Measurements from ENCODE around the gene RGS8.

GRCh38 chr1:182671750-182672486, 12.5 kb downstream of the RGS8 start:
- TF ChIP-seq MAX (CRISPR knock-in tag; IDR thresholded peaks at IDR 0.05): no peak
- TF ChIP-seq, protein P1, sequence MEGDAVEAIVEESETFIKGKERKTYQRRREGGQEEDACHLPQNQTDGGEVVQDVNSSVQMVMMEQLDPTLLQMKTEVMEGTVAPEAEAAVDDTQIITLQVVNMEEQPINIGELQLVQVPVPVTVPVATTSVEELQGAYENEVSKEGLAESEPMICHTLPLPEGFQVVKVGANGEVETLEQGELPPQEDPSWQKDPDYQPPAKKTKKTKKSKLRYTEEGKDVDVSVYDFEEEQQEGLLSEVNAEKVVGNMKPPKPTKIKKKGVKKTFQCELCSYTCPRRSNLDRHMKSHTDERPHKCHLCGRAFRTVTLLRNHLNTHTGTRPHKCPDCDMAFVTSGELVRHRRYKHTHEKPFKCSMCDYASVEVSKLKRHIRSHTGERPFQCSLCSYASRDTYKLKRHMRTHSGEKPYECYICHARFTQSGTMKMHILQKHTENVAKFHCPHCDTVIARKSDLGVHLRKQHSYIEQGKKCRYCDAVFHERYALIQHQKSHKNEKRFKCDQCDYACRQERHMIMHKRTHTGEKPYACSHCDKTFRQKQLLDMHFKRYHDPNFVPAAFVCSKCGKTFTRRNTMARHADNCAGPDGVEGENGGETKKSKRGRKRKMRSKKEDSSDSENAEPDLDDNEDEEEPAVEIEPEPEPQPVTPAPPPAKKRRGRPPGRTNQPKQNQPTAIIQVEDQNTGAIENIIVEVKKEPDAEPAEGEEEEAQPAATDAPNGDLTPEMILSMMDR (IDR thresholded peaks at IDR 0.05): no peak
- TF ChIP-seq ZNF281 (CRISPR knock-in tag; IDR thresholded peaks at IDR 0.05): no peak
- TF ChIP-seq, protein P2, sequence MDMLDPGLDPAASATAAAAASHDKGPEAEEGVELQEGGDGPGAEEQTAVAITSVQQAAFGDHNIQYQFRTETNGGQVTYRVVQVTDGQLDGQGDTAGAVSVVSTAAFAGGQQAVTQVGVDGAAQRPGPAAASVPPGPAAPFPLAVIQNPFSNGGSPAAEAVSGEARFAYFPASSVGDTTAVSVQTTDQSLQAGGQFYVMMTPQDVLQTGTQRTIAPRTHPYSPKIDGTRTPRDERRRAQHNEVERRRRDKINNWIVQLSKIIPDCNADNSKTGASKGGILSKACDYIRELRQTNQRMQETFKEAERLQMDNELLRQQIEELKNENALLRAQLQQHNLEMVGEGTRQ (CRISPR knock-in tag; IDR thresholded peaks at IDR 0.05): no peak
- TF ChIP-seq, protein P3, sequence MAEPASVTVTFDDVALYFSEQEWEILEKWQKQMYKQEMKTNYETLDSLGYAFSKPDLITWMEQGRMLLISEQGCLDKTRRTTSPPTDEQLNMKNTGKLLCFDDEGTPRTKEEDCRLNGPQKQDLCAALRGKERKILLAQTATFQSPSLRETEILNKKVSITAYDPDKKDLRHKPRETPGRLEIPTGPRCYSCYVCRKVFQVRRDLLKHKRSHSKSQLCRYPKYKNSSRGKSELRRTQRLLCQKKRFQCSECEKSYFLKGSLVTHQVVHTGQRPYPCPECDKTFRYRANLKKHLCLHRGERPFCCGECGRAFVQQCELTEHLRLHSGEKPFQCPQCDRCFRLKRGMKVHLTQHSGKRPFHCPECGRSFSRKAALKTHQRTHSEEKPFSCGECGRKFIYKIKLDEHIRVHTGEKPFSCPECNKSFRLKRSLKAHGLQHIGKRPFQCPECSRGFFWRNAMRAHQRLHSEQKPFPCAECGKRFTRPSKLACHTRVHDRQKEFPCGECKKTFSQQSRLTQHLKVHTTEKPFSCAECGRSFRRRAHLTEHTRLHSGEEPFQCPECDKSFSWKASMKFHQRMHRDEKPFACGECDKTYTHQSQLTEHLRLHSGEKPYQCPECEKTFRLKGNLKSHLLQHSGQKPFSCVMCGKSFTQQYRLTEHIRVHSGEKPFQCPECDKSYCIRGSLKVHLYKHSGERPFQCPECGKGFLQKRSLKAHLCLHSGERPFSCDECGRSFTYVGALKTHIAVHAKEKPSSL (CRISPR knock-in tag; conservative IDR thresholded peaks at IDR 0.05): no peak
- TF ChIP-seq, protein P4, sequence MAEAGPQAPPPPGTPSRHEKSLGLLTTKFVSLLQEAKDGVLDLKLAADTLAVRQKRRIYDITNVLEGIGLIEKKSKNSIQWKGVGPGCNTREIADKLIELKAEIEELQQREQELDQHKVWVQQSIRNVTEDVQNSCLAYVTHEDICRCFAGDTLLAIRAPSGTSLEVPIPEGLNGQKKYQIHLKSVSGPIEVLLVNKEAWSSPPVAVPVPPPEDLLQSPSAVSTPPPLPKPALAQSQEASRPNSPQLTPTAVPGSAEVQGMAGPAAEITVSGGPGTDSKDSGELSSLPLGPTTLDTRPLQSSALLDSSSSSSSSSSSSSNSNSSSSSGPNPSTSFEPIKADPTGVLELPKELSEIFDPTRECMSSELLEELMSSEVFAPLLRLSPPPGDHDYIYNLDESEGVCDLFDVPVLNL (CRISPR knock-in tag; IDR thresholded peaks at IDR 0.05; ENCODE audit: borderline replicate concordance, low read depth): no peak
- TF ChIP-seq NR3C1 (CRISPR knock-in tag; conservative IDR thresholded peaks at IDR 0.05; ENCODE audit: low read depth): no peak
- no peak for TF ChIP-seq CREM (CRISPR knock-in tag; IDR thresholded peaks at IDR 0.05)
- TF ChIP-seq, protein P5, sequence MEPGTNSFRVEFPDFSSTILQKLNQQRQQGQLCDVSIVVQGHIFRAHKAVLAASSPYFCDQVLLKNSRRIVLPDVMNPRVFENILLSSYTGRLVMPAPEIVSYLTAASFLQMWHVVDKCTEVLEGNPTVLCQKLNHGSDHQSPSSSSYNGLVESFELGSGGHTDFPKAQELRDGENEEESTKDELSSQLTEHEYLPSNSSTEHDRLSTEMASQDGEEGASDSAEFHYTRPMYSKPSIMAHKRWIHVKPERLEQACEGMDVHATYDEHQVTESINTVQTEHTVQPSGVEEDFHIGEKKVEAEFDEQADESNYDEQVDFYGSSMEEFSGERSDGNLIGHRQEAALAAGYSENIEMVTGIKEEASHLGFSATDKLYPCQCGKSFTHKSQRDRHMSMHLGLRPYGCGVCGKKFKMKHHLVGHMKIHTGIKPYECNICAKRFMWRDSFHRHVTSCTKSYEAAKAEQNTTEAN (CRISPR knock-in tag; IDR thresholded peaks at IDR 0.05): no peak
- no peak for TF ChIP-seq GRHL2 (CRISPR knock-in tag; IDR thresholded peaks at IDR 0.05; ENCODE audit: insufficient replicate concordance, severe bottlenecking)
- TF ChIP-seq KAT7 (CRISPR knock-in tag; IDR thresholded peaks at IDR 0.05; ENCODE audit: borderline replicate concordance): no peak

Measured in WTC11 (cell line).